ENCODE results near the gene MDH1.
A peak's percentile ranks its signal among the peaks of the same experiment; 100 is the strongest.
"Not testable (repeated sequence)": the region's sequence is repeated elsewhere in the genome, so short reads cannot be mapped to it uniquely, and the experiment has no call there.

The MDH1 gene

GRCh38 chr2:63588385-63589147 is at the start of gene MDH1, which contains the start of gene WDPCP:
Gene MDH1, plus strand, starts transcription at chr2:63588963. Its CDS starts 81 bp downstream, at chr2:63589044.
Gene WDPCP, minus strand, starts transcription at chr2:63588477. Its CDS starts 206 bp downstream, at chr2:63588271.
- DNase-seq = peak; percentile 98

- DNase-seq = no peak
Measured at GRCh38 chr2:63539416-63540162, 49.2 kb upstream of the MDH1 start.

- no peak for DNase-seq
Measured at GRCh38 chr2:63544017-63544627, 44.6 kb upstream of the MDH1 start.

DNA sequence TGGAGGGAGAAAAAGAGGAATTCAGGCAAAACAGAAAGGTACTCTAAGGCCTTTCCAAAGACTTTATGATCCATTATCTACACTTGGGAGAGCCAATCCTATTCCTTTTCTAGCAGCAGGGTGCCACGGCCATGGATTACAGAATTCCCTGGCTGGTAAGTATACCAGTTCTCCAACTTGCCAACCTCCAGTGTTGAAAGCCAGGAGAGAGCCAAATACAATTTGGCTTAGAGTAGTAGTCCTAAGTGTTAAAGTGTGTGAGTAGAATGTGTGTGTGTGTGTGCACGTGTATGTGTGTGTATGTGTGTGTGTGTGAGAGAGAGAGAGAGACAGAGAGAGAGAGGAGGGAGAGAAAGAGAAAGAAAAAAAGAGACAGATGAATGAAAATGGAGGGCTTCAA is 43.7 kb upstream of the MDH1 start:
- no peak for DNase-seq

DNA sequence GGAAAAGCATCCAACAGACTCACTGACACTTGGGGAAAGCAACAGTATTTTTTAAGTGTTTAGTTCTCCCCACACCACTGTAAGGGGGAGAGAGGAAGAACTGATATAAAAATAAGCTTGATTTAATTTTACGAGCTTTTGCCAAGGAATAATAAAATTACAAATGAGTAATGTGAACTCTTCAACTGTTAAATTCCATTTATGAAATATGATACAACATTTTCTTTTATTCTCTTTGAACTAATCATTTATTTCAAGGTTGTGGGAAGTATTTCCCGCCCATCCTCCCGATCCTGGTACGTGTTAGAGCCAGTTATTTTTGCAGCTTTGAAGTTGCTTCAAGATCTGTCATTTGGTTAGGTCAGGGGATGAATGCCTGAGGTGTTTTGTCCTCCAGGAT is 35.7 kb upstream of the MDH1 start:
- no peak for DNase-seq

- no peak for DNase-seq
Measured at GRCh38 chr2:63555299-63555698, 33.5 kb upstream of the MDH1 start.

DNA sequence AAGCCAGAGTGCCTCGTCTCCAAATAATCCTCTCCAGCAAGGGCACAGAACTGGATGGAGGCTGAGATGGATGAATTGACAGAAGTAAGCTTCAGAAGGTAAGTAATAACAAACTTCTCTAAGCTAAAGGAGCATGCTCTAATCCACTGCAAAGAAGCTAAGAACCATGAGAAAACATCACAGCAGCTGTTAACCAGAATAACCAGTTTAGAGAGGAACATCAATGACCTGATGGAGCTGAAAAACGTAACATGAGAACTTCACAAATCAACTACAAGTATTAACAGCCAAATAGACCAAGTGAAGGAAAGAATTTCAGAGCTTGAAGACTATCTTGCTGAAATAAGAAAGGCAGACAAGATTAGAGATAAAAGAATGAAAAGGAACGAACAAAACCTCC is 32.8 kb upstream of the MDH1 start:
- DNase-seq = no peak

DNA sequence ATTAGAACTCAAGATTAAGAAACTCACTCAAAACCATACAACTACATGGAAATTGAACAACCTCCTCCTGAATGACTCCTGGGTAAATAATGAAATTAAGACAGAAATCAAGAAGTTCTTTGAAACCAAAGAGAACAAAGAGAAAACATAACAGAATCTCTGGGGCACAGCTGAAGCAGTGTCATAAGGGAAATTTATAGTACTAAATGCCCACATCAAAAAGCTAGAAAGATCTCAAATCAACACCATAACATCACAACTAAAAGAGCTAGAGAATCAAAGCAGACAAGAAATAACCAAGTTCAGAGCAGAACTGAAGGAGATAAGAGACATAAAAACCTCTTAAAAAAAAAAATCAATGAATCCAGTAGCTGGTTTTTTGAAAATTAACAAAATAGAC is 30.9 kb upstream of the MDH1 start:
- DNase-seq = not testable (repeated sequence)

DNA sequence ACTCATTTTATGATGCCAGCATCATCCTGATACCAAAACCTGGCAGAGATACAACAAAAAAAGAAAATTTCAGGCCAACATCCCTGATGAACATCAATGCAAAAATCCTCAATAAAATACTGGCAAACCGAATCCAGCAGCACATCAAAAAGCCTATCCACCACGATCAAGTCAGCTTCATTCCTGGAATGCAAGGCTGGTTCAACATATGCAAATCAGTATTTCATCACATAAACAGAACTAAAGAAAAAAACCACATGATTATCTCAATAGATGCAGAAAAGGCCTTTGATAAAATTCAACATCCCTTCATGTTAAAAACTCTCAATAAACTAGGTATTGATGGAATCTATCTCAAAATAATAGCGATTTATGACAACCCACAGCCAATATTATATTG is 29.8 kb upstream of the MDH1 start:
- DNase-seq = not testable (repeated sequence)

DNA sequence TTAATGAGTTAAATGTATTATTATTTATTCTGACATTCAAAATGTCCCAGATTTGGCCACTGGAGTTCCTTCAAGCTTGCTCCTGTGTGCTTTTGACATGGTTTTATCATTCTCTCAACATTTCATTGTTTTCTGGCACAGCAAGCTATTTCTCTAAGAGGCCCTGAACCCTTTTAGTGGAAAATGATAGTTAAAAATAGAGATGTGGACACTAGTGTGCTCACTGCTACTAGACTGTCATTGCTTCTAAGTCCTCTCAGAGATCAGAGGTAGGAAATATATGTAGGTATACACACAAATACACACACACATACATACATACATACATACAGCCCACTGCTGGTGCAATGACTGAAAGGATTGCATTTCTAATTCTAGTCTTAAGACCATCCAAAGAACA is 26.0 kb upstream of the MDH1 start:
- DNase-seq = no peak

- no peak for DNase-seq
Measured at GRCh38 chr2:63569740-63570139, 19.0 kb upstream of the MDH1 start.

GRCh38 chr2:63571291-63571690 is 17.5 kb upstream of the MDH1 start:
- DNase-seq = no peak

DNA sequence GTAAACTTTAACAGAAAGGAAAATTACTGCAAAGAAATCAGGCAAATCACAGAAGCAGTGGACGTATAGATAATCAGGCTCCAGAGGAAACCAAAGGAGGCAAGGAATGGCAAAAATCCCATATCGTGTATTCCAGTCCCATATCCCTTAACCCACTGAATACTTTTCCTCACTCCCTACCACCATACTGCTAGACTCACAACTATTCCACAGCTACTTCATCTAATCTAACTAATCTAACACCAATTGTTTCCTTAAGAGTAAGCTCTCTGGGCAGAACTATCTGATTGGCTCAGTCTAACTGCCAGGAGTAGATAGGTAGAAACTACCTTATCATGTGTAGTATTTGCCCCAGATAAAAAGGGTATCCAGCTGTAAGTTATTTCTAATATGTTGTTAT is 16.8 kb upstream of the MDH1 start:
- DNase-seq = no peak

- not testable (repeated sequence) for DNase-seq
Measured at GRCh38 chr2:63573026-63573425, 15.7 kb upstream of the MDH1 start.

DNA sequence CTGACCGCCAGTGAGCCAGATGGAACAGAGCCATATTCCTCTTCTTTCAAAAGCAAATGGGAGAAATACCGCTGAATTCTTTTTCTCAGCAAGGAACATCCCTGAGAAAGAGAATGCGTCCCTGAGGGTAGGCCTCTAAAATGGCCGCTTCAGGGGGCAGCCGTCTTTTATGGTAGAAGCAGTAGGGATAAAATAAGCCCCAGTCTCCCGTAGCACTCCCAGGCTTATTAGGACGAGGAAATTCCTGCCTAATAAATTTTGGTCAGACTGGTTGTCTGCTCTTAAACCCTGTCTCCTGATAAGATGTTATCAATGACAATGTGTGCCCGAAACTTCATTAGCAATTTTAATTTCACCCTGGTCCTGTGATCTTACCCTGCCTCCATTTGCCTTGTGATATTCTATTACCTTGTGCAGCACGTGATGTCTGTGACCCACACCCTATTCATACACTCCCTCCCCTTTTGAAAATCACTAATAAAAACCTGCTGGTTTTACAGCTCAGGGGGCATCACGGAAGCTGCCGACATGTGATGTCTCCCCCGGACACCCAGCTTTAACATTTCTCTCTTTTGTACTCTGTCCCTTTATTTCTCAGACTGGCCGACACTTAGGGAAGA is 14.9 kb upstream of the MDH1 start:
- DNase-seq = not testable (repeated sequence)

- no peak for DNase-seq
Measured at GRCh38 chr2:63576546-63576945, 12.2 kb upstream of the MDH1 start.

- no peak for DNase-seq
Measured at GRCh38 chr2:63578767-63579166, 10.0 kb upstream of the MDH1 start.

- DNase-seq = no peak
Measured at GRCh38 chr2:63580651-63581297, 8.0 kb upstream of the MDH1 start.

DNA sequence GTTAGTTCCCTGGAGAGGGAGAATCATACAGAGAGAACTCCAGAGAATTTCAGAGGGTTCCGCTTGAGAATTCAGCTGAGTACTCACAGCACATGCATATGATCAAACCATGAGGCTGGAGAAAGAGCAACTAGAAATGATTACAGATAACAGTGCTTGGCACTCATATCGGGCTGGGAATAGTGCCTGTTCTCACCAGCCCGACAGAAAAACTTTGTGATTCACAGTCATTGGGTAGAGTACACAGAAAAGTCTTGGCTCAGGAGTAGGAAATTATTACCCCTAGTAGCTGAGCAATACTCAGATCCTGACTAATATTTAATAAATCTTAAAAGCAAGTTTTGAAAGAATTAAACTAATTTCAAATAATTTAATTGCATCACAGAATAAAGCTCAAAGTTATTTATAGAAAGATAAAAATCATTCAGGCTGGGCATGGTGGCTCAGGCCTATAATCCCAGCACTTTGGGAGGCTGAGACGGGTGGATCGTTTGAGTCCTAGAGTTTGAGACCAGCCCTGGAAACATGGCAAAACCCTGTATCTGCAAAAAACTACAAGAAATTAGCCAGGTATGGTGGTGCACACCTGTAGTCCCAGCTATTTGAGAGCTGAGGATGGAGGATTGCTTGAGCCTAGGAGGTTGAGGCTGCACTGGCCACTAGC is 7.3 kb upstream of the MDH1 start:
- no peak for DNase-seq

DNA sequence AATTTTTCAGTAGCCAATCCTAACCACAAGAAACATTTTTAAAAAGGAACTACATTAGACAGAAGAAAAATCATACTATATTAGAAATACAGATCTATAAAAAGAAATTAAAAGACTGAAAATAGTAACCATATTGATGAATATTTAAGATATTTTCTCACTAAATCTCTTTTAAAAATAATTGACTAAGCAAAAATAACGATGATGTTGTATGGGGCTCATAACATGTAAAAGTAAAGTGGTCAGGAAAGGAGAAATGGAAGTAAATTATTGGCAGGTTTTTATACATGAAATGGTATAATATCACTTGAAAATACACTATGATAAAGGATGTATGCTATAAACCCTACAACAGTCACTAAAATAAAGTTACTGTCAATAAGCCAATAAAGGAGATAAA is 5.9 kb upstream of the MDH1 start:
- DNase-seq = no peak

DNA sequence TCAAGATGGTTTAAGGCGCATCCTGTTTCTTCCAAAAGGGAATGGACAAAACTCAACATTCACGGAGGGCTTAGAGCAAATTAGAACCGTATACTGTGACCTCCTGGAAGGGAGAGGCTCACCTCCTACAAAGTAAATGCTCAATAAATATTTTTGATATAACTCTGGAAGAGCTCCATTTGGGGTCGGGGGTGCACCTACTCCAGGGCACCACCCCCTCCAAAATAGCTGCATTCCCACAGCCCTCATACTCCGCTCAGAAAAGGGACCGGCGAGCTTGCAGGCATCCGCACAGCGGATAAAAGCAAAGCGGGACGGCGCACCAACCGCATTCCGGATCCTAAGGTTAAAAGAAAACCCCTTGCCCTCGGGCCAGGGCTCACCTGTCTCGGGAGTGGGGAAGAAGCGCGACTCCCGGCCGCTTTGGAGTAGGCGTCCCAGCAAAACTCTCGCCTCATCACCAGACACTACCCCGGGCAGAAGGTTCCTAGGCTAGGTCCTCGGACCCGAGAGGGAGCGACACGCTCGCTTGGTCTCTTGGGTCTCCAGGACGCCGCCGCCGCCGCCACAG is 864 bp upstream of the MDH1 start:
- no peak for DNase-seq
